HG02884 (cell line): ENCODE measurements around the gene ZNRF3.
"Not testable (repeated sequence)": the region's sequence is repeated elsewhere in the genome, so short reads cannot be mapped to it uniquely, and the experiment has no call there.

ENCODE experiments used
- ATAC-seq: cut with Tn5 transposase; IDR thresholded peaks from one replicate; pipeline ENCODE4 v1.9.1; 2021; ENCODE audit warnings: mild to moderate bottlenecking, moderate library complexity; ENCODE audit not compliant: unreplicated experiment

The ZNRF3 gene

DNA sequence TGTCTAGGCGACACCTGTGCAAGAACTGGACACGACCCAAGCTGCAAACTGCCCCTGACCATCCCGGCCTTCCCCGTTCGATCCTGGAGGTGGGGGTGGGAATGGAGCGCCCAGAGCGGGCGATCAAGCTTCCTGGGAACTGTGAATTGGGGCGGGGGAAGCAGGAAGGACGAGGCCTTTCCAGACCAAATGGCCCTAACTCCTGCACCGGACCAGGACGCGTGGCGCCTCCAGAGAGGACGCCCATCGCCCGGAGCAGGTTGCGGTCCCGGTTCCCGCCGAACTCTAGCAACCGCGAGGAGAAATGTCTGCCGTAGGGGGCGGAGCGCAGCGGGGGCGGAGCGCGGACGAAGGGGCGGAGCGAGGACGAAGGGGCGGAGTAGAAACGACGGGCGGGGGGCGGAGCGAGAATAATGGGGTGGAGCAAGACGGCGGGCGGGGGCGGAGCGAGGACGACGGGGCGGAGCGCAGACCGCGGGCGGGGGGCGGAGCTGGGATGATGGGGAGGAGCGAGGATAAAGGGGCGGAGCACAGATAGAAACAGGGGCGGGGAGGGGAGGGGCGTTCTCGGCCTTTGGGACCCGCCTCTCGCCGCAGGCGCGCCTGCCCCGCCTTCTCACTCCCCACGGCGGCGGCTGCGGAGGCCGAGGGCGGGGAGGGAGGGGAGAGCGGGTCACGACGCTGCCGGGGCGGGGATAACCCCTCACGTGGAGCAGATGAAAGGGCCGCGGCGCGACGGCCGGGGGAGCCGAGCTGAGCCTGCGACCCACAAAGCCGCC is at the start of gene ZNRF3:
ZNRF3 (plus strand) TSS at position 695 of the 779 bp plus-strand sequence. CDS start 195 bp downstream, outside the sequence.
- no peak for ATAC-seq

DNA sequence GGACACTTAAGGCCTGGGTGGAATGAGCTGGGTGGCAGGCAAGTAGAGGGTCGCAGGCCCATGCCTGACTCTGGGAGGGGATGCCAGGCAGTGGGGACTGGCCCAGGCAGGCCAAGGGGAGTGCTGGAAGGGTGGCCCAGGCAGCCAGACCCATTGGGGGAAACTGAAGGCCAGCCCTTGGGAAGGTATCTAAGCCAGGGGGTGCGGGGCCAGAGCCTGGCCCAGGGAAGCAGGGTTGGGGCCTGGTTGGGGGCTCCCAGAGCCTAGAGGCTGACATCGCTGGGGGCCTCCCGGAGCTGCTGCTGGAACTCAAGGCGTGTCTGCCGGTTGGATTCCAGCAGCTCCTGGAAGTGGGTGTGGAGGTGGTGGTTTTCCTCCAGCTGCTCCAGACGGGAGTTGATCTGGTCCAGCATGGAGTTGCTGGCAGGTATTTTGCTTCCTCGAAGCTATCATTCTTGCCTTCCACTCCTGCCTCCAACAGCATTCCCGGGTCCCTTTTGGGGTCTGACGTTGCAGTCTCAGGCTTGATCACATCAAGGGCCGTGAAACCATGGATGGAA is 47.7 kb upstream of the ZNRF3 start:
- ATAC-seq, result no peak

DNA sequence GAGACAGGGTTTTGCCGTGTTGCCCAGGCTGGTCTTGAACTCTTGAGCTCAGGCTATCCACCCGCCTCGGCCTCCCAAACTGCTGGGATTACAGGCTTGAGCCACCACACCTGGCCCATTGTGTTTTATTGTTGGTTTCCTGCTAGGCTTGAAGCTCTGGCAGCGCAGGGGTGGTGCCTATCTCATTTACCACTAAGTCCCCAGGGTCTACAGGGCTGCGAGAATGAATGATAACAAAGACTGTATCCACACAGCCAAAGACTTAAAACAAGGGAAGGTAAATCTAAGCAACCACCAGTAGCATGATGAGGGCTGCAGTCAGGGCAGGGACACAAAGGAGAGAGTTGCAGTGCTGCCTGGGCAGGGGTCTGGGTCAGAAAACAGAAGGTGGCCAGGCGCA is 45.7 kb upstream of the ZNRF3 start:
- ATAC-seq, result no peak

DNA sequence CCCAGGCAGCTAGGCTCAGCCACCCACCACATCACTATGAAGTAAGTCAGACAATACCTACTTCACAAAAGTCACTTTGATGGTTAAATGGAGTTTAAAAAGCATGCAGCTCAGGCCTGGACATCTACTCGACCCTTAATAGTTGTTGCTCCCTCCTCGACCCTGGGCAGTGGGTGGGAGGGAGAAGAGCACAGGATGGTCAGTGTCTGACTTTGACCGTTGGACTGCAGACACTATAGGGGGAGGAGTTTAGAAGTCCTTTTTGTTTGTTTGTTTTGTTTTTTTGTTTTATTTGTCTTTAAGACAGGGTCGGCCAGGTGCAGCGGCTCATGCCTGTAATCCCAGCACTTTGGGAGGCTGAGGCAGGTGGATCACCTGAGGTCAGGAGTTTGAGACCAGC is 44.4 kb upstream of the ZNRF3 start:
- ATAC-seq, result no peak

DNA sequence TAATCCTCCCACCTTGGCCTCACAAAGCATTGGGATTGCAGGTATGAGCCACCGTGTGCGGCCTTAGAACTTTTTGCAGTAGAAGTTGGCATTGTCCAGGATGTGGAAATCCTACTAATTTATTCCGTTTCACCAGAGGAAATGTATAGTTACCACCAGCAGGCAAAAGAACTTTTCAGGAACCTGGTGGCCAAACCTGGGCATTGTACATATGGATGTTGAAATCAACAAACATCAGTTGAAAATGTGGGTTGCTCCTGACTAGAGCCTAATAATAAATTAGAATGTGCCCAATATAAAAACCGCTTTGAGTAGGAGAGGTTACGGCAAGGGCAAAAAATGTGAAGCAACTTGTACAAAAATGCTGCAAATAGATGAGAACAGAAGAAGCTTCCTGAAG is 42.3 kb upstream of the ZNRF3 start:
- no peak for ATAC-seq

DNA sequence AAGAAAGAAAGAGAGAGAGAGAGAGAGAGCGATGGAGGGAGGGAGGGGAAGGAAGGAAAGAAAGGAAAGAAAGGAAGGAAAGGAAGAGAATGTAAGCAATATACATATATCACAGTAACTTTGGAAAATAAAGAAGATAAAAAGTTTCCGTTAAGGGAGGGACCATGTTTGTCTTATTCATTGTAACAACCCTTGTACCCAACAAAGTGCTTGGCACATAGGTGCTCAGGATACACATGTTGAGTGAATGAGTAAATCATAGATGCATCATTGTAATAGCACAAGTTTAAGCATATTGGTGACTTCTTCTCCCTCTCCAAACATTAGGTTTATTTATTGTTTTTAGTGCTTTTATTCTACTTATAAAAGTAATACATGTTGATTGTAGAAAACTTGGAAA is 39.7 kb upstream of the ZNRF3 start:
- ATAC-seq, result no peak

DNA sequence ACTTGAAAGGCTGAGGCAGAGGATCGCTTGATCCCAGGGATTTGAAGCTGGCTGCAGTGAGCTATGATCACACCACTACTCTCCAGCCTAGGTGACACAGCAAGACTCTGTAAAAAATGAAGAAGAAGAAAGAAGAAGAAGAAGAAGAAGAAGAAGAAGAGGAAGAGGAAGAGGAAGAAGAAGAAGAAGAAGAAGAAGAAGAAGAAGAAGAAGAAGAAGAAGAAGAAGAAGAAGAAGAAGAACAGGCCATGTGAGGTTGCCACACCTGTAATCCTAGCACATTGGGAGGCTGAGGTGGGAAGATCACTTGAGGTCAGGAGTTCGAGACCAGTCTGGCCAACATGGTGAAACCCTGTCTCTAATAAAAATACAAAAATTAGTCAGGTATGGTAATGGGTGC is 39.1 kb upstream of the ZNRF3 start:
- not testable (repeated sequence) for ATAC-seq

DNA sequence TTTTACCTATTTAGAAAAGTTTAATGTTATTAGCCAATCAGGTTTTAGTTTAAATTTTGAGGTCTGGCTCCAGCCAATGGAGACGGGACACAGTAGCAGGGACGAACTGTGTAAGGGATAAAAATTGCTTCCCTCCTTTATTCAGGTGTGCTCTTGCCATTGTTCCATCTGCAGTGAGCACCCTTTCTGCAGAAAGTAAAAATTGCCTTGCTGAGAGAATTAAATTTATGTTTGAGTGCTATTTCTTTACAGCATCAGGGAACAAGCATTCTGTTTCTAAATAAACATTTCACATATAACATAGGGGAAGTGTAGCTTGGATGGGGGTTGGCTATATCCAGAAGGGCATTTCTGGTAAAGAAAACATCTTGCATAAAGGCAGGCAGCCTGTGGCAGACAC is 36.4 kb upstream of the ZNRF3 start:
- no peak for ATAC-seq

DNA sequence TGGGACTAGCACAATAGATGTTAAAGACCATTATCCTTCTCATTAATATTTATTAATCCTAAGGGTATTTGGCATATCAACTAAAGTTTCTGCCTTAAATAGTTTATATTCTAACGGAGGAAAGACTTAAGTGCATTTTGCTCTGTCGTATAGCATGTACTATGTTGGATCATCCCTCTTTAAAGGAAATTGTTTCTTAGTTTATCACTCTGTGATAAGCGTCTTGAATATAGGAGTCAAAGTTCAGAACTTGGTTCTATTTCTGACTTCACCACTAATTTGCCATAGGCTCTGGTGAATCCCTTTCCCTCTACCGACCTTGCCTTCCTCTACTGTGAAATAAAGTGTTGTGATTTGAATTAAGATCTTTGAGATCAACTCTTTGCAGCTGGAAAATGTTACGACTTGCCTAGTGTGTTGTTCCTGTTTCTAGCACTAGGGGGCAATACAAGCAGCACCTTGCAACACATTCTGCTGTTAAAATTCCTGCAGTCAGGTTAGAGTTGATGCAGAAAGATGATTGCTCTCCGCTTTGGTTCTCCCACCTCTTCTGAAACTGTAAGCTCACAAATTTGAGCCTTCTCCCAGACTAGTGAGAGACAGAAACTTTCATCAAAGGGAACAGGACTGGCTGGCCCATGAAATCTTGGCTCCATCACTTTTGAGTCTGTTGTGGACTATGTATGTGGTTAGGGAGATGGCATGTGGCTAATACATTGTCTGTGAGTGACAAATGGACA is 27.8 kb upstream of the ZNRF3 start:
- no peak for ATAC-seq

DNA sequence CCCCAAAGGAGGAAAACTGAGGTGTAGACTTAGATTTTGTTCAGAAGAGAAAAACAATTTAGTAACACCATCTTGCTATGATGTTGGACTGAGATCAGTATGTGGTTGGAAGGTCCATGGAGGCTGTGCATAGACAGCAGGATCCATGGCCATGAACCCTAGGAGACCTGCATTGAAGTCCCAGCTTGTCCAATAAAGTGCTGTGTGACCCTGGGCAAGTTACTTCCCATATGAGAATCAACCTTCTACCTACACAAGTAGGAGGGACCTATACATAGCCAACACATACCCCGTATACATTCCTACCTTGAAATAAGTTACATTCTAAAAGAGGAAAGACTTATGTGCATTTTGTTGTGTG is 27.3 kb upstream of the ZNRF3 start:
- ATAC-seq, result no peak

DNA sequence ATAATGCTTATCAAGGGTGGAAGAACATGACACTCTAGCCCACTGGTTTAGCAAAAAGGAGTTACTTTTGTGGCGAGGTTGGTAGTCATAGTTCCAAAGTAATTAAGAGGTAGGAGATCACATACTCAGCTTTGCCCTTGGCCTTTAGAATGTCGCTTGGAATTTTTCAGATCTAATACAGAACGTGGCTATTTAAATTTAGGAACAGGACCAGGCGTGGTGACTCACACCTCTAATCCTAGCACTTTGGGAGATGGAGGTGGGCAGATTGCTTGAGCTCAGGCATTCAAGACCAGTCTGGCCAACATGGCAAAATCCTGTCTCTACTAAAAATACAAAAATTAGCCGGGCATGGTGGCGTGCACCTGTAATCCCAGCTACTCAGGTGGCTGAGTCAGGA is 26.1 kb upstream of the ZNRF3 start:
- ATAC-seq, result no peak

DNA sequence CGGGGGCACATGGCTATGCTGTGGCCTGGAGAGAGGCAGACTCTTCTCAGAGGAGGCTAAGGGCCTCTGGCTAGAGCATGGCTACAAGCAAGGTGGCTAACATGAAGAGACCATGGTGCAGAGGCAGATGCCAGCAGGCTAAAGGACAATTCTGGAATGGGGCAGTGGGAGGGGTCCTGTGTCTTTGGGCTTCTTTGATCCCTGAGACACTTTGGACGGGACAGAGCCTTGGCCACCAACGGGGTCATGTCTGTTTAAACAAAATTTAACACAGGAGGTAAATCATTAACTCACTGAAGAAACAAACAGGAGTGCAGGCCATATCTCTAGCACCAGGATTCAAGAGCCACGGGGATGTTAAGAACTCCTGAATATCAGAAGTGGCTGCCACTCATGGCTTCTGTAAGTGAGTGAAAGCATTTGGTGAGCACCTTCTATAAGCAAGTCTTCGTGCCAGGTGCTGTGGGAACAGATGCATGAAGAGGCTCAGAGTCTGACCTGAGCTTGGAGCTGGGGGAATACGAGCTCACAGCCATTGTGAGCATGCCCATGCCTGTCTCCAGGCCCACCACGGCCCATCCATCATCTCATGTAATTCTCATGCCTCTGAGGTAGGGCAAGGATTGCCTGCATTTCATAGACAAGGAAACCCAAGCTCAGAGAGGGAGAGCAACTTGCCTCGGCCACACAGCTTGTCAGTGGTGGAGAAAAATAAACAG is 18.3 kb upstream of the ZNRF3 start:
- ATAC-seq, result no peak

DNA sequence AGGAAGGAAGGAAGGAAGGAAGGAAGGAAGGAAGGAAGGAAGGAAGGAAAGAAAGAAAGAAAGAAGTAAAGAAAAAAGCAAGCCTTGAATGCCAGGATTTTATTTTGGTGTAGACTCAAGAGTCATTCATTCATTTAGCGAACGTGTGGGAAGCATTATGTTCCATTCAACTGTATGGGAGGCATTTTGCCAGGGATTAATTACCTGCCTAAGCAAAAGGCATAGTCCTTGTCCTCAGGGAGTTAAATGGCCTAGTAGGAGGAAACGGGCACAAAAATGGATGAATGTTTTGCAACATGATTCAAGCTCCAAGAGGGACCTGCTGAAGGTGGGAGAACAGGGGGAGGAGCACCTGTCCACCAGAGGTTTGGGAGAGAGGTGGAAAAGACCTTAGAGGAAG is 16.2 kb upstream of the ZNRF3 start:
- ATAC-seq, result no peak

DNA sequence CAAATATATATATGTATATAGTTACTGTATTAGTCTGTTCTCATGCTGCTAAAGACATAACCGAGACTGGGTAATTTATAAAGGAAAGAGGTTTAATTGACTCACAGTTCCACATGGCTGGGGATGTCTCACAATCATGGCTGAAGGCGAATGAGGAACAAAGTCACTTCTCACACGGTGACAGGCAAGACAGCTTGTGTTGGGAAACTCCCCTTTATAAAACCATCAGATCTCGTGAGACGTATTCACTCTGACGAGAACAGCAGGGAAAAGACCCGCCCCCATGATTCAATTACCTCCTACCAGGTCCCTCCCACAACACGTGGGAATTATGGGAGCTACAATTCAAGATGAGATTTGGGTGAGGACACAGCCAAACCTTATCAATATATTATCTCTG is 15.0 kb upstream of the ZNRF3 start:
- ATAC-seq, result not testable (repeated sequence)

DNA sequence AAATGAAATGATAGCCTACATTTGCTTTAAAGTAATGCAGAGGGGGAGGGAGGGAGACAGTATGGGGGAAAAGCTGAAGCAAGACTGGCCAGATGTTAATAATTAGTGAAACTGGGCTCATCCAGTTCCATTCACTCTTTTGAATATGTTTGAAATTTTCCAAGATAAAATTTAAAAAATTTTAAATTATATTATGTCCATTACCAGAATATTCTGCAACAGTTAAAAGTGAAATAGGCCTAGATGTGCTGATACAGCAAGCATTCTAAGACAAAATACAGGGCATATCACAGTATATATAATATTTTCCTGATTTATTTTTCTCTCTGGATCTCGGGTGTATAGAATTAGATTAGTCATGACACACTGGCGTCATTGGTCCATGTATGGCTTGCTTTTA is 13.6 kb upstream of the ZNRF3 start:
- no peak for ATAC-seq

DNA sequence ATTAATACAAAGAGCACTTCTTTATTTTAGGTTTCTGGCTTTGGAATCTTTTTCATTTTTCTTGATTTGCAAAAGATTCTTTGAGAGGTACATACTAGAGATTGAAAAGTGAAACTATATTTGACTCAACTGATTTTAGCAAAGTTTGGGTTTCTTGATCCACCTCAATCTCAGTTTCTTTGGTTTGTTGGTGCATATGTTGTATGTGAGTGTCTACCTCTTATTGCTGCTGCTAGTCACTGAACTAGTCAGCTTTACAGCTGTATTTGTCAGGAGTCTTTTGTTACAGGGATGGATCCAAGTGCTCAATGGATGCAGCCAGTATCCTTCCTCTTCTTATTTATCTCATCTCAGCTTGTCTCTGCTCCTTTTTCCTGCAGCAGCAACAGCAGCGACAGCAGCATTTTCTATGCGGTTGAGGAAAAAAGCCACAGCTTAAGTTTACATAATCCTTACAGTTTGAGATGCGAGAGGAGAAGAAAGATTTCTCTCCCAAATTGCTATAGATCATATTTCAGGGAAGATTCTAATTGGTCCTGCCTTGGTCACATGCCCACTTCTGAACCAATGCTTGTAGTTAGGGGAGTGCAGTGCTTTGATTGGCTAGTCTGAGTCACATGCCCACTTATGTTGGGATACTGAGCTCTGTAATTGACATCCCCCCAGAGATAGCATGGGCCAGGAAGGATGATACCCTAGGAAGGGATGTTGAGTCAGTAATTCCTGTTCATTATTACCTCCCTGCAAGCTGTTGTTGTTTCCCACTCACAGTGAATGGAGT is 10.0 kb upstream of the ZNRF3 start:
- no peak for ATAC-seq

DNA sequence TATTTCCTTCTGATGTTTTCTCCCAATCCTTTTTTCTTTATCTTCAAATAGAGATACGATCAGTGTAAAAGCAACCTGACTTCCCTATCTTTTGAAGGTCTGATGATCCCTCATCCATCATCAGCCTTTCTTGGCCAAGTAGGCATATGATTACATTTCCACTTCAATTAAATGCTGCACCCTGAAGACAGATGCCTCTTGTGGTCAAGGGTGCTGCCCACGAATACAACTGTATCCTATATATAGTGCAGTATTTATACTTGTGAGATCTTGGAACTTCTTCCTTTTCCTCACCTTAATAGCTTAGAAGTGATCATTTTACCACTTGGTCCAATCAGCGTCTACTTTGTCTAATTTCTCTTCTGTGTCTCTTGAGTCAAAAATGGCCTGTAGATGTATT is 9.3 kb upstream of the ZNRF3 start:
- no peak for ATAC-seq

DNA sequence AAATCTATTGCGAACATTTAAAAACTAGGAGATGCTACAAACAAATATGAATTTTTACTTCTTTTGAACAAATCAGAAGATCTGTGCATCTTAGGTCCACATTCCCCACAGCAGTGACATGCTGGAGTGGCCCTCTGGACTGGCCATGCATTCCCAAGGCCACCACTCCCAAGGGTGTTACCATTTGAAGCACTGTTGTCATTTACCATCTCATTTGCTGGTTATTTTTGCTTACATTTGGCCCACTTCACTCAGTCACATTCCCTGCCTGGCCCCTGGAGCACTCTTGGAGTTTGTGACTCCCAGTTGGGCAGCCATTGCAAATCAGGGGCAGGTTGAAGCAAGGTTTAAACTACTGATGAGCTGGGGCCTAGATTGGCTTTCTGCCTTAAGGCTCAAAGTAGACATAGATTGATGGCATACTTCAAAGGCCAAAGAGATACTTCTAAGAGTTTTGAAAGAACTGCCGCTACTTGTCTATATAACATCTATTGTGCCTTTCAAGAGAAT is 8.5 kb upstream of the ZNRF3 start:
- ATAC-seq, result no peak

DNA sequence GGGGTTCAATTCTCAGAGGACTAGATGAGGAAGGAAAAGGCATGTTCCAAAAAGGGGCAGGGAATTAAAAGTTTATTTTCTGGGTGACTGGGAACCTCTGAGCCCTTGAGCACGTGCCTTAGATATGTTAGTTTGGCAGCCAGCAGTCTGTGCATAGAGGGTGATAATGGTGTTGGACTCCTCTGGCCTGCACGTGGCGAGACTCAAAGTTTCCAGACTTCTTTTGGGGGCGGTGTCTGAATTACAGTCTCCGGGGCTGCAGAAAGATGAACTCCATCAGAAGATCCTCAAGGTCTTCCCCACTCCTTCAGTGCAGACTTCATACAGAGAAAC is 861 bp upstream of the ZNRF3 start:
- no peak for ATAC-seq

DNA sequence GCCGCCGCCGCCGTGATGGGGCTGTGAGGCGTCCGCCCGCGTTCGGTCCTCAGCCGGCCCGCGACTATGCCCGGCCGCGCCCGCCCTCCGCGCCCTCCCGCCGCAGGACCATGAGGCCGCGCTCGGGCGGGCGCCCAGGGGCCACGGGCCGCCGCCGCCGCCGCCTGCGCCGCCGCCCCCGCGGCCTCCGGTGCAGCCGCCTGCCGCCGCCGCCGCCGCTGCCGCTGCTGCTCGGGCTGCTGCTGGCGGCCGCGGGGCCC is 215 bp downstream of the ZNRF3 start:
- ATAC-seq, result no peak
